ENCODE results near the gene PIK3AP1.

GRCh38 chr10:96683710-96684109 is 36.6 kb downstream of the PIK3AP1 start:
- TF ChIP-seq PBX3 (IDR thresholded peaks at IDR 0.05) (no peak), MAFK (IDR thresholded peaks at IDR 0.05; ENCODE audit: partially characterized antibody) (no peak), HDAC2 (IDR thresholded peaks at IDR 0.05) (no peak), CTCF (IDR thresholded peaks at IDR 0.05) (no peak), BHLHE40 (IDR thresholded peaks at IDR 0.05; ENCODE audit: low read depth, low read length) (no peak)
